GM12865 (cell line): ENCODE data around the gene FAM13A.
A peak's percentile ranks its signal among the peaks of the same experiment; 100 is the strongest.

Experiments
- DNase-seq: peaks from one replicate; pipeline ENCODE4 v3.0.0; 2010; ENCODE audit warnings: low read depth
- H3K4me3 ChIP-seq: 2 replicates; pipeline ENCODE4 v1.5.1; 2011; ENCODE audit warnings: mild to moderate bottlenecking, low read depth, low read length, control low read depth
- TF ChIP-seq, protein P1 (sequence below): IDR thresholded peaks from 2 replicates; pipeline ENCODE4 v1.5.1; 2011; ENCODE audit warnings: low read length, control low read depth, low read depth, inconsistent platforms; ENCODE audit not compliant: insufficient read depth; ENCODE audit errors: missing control alignments

FAM13A gene

GRCh38 chr4:88818631-88819470, 238.1 kb downstream of the FAM13A start:
- peak; percentile 53 for DNase-seq
- H3K4me3 ChIP-seq: no peak overlapping the region
- TF ChIP-seq, protein P1, sequence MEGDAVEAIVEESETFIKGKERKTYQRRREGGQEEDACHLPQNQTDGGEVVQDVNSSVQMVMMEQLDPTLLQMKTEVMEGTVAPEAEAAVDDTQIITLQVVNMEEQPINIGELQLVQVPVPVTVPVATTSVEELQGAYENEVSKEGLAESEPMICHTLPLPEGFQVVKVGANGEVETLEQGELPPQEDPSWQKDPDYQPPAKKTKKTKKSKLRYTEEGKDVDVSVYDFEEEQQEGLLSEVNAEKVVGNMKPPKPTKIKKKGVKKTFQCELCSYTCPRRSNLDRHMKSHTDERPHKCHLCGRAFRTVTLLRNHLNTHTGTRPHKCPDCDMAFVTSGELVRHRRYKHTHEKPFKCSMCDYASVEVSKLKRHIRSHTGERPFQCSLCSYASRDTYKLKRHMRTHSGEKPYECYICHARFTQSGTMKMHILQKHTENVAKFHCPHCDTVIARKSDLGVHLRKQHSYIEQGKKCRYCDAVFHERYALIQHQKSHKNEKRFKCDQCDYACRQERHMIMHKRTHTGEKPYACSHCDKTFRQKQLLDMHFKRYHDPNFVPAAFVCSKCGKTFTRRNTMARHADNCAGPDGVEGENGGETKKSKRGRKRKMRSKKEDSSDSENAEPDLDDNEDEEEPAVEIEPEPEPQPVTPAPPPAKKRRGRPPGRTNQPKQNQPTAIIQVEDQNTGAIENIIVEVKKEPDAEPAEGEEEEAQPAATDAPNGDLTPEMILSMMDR: peak; percentile 65

DNA sequence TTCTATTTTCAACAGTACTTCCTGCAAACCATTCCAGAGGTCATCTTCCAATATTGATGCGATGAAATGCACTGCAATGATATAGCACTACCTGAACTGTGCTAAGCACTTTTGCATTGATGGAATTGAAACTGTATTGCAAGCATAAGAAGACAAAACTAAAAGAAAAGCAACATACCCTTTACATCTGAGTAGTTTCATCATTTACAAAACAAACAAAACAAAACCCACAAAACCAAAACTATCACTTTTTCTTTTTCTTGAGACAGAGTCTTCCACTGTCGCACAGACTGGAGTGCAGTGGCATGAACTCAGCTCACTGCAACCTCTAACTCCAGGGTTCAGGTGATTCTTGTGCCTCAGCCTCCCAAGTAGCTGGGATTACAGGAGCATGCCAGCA, 239.2 kb downstream of the FAM13A start:
- no peak for DNase-seq
- TF ChIP-seq, protein P1: no peak

GRCh38 chr4:88816360-88816759, 240.6 kb downstream of the FAM13A start:
- DNase-seq: no peak
- no peak overlapping the region for H3K4me3 ChIP-seq
- TF ChIP-seq, protein P1: no peak

More for the DNA sequence above, 239.2 kb downstream of the FAM13A start:
- H3K4me3 ChIP-seq: no peak overlapping the region

DNA sequence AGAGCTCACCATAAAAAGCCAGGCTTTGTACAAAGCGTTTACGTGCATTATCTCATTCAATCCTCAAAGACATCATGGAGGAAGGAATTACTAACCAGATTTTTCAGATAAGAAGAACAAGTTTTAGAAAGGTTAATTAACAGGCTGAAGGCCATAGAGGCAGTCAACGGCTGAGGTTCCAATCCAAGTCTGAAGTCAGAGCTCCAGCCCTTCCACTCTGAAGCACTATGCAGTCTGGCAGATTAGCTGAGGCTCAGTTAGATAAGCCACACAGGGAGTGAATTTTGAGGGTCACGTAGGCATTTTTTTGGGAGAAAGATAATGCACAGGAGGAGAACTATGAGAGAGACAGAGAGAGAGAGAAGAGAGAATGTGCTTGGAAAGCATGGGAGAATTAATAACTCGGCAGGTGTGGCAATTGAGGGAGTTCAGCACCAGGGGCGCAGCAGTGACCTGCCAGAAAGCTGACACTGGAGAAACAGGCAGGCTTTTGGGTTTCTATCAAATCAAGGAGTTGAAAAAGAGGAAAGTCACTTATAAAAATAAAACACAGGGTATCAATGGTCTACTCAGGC, 242.9 kb downstream of the FAM13A start:
- DNase-seq: peak; percentile 13
- TF ChIP-seq, protein P1: peak; percentile 33
- no peak overlapping the region for H3K4me3 ChIP-seq

DNA sequence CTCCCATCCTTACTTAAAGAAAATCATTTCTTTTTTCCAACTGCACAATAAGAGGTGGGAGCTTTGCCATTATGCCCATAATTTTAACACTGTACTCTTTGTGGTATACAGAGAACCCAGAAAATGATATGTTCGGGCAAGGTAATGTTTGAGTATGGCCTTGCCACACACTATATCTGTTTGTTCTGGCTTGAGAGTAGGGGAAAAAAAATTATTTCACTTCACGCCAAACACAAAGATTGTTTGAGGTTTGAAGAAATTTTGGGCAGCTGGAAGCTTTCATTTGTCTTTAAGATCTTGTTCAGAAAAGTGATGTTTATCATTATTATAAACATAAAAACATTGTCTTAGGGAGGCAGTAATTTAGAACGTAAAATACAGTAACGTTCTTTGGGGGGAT, 244.0 kb downstream of the FAM13A start:
- DNase-seq: no peak
- TF ChIP-seq, protein P1: no peak
- no peak overlapping the region for H3K4me3 ChIP-seq

DNA sequence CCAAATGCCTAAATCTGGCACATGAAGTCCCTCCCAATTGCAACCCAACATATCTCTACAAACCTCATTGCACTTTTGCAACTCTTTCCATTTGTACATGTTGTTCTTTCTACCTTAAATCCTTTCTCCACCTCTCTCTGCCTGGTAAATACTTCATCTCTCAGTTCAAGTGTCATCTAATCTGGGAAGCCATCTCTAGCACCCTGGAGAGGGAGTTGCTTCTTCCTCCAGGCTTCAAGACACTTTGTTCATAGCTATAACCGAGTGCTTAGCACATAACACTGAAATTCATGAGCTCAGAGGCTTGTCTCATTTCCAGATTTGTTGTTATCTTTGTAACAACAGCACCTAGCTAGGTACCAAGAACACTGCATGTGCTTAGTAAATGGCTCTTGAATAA, 244.6 kb downstream of the FAM13A start:
- DNase-seq: no peak
- TF ChIP-seq, protein P1: no peak
- H3K4me3 ChIP-seq: no peak overlapping the region
